ENCODE measurements around the gene STK36.

Gene STK36

GRCh38 chr2:218717262-218717661, 45.4 kb downstream of the STK36 start:
- no peak for DNase-seq (ENCODE audit: insufficient read length, low spot score)
- no peak for TF ChIP-seq CTCF (IDR thresholded peaks at IDR 0.05; ENCODE audit: insufficient read depth, missing control alignments)
- no peak for FAIRE-seq

GRCh38 chr2:218718058-218718457, 46.2 kb downstream of the STK36 start:
- TF ChIP-seq CTCF (IDR thresholded peaks at IDR 0.05; ENCODE audit: insufficient read depth, missing control alignments): no peak
- no peak for FAIRE-seq
- no peak for DNase-seq (ENCODE audit: insufficient read length, low spot score)

DNA sequence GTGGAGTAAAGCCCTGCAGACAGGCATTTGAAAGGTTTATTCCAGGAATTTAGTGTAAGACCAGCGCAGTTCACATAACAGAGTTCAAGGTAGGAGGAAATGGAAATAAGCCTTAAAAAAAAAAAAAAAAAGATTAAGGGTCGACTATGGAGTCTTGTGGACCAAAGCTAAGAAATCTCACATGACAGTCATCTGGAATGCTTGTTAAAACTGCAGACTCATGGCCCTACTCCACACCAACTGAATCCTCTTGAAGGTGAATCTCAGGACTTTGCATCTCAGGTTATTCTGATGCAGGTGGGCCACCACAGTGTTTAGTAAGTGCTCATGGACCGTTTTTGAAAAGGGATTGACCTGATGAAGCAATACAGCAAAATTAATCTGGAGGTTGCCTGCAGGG, 47.6 kb downstream of the STK36 start:
- FAIRE-seq: no peak
- no peak for DNase-seq (ENCODE audit: insufficient read length, low spot score)
- no peak for TF ChIP-seq CTCF (IDR thresholded peaks at IDR 0.05; ENCODE audit: insufficient read depth, missing control alignments)

GRCh38 chr2:218720048-218721041, 48.5 kb downstream of the STK36 start:
- TF ChIP-seq CTCF (IDR thresholded peaks at IDR 0.05; ENCODE audit: insufficient read depth, missing control alignments): no peak
- FAIRE-seq (no peak), DNase-seq (ENCODE audit: insufficient read length, low spot score) (no peak)

- FAIRE-seq (no peak), DNase-seq (ENCODE audit: insufficient read length, low spot score) (no peak)
- TF ChIP-seq CTCF (IDR thresholded peaks at IDR 0.05; ENCODE audit: insufficient read depth, missing control alignments): no peak
Measured at GRCh38 chr2:218721488-218721887, 49.6 kb downstream of the STK36 start.

DNA sequence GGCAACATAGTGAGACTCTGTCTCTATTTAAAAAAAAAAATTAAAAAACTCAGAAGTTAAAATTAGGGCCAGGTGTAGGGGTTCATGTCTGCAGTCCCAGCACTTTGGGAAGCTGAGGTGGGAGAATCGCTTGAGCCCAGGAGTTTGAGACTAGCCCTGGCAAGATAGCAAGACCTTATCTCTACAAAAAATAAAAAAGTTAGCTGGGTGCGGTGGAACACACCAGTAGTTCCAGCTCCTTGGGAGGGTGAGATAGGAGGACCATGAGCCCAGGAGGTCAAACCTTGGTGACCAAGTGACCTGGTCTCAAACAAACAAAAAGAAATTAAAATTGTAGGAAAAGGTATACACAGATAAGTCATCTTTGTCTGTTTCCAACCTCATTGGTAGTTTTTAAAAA, 50.0 kb downstream of the STK36 start:
- FAIRE-seq (no peak), DNase-seq (ENCODE audit: insufficient read length, low spot score) (no peak)
- TF ChIP-seq CTCF (IDR thresholded peaks at IDR 0.05; ENCODE audit: insufficient read depth, missing control alignments): no peak

DNA sequence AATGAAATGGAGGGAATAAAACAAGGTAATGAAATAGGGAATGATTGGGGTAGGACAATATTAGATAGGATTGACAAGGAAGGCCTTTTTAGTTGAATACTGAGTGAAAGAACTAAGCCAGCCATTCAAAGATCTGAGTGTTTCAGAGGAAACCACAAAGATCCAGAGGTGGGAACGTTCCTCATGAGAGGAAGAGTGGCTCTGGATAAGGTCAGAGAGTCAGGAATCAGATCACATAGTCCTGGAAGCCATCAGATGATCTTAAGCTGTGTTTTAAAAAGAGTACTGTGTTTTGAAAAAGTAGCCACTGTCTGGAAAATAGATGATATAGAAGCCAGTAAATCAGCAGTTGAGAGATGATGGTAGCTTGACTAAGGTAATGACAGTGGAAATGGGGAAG, 50.5 kb downstream of the STK36 start:
- no peak for TF ChIP-seq CTCF (IDR thresholded peaks at IDR 0.05; ENCODE audit: insufficient read depth, missing control alignments)
- no peak for DNase-seq (ENCODE audit: insufficient read length, low spot score)
- no peak for FAIRE-seq

All from D721Med (cell line).